GM20431 (cell line): ENCODE measurements around the gene CACNG1.

Experiments
- in situ Hi-C: fragments of 300-500 bp; cut with MseI, MboI; formaldehyde crosslinking; loops from one replicate; pipeline ENCODE4 v1.15.0; 2020; ENCODE audit warnings: low sequenced_read_pairs; ENCODE audit not compliant: unreplicated experiment

The CACNG1 gene

DNA sequence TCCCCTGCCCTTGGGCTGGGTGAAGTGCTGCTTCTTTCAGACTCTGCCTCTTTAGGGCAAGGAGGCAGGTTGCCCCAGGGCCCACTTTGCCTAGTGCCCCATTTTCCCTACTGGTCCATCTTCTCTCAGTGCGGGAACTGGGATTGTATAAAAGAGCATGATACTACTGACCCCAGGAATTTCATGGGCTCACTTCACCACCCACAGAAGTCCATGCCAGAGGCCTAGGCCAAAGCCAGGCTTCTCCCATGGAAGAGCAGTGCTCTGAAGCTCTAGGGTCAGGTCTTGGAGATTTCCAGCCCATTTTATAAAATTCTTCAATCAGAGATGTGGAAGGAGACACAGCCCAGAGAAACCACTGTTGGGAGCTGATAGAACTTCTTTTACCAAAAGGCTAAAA lies 5.7 kb downstream of the CACNG1 start:
- in situ Hi-C loops: no loop called here

DNA sequence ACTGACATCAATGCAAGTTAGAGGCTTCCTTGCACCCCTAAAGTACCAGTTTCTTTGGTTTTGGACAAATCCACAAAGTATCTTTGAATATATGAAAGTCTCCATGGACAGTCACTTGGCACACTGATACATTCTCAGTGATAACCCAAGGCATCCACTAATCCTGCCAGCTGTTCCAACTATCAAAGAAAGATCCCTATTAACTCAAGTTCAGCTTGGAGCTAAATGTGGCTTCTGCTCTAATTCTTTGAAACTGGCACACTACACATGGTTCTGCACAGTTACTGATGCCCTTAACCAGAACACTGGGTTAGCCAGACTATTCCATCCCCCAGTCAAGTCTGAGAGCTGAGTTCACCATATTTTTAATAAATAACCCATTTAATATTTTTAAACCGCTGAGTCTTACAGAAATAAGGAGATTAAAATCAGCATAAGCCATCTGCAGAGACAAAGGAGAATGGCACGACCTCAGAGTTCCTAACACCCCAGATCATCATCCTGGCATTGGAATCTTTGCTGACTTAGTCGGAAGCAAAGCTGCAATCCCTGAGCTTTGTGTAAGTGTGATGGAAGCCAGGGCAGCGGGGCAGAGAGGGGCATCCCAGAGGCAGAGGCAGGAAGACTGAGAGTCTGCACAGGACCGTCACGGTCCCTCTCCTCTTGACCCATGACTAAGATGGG lies 6.3 kb downstream of the CACNG1 start:
- in situ Hi-C loops: no loop called here

DNA sequence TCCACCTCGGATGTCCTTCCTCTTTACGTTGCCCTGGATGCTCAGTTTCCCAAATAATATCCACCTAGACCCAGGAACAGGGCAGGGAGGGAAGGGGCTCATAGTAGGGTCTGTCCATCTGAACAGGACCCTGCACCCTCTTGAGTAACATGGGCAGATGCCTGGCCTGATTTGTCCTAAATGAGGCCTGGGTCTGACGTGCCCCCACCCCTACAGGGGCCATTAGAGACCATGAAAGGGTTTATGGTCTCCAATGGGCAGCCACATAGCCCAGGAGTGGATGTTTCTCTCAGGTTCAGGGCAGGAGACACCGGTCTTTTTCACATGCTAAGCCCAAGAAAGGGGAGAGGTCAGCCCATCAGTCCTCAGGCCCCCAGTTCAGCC lies 6.8 kb downstream of the CACNG1 start:
- in situ Hi-C loops: no loop called here

DNA sequence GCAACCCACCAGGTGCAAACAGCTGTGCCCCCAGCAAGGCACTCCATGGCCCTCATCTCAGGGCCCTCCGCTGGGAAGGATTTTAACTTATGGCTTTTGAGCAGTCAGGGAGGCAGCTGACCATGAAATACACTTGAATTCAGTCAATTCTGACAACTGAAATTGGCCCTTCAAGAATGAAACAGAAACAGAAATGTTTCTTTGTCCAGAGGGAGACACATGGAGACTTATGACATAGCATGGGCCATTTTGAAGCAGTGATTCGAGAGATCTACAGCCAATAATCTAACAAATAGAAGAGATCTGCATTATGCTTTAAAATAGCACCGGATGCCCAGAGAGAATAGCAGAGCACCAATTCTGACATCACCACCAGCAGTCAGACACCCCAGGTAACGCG lies 7.5 kb downstream of the CACNG1 start:
- in situ Hi-C loops: no loop called here

DNA sequence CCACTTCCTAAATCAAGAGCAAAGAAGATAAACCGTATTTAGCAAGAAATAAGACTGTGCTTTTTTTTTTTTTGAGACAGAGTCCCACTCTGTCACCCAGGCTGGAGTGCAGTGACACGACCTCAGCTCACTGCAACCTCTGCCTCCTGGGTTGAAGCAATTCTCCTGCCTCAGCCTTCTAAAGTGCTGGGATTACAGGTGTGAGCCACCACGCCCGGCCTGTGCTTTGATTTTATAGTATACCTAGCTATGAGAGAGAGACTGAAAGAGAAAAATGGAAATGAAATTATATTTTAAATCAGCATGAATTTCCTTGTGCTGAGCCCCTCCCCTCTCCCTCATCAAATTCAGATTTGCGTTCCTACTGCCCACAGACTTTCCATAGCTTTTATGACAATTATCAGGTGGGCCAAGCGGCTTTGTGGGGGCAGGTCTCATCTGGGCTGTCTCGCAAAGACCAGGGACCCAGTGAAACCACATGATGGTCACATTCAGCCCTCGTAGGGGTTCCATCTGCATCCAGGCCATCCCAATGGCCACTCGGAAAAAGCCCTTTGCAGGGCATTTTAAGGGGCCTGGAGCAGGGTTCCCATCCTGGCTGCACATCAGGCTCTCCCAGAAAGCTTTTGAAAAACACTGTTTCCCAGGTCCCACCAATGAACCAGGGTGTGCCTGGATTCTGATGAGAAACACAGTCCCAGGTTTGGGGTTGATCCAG lies 8.5 kb downstream of the CACNG1 start:
- in situ Hi-C loops: no loop called here

DNA sequence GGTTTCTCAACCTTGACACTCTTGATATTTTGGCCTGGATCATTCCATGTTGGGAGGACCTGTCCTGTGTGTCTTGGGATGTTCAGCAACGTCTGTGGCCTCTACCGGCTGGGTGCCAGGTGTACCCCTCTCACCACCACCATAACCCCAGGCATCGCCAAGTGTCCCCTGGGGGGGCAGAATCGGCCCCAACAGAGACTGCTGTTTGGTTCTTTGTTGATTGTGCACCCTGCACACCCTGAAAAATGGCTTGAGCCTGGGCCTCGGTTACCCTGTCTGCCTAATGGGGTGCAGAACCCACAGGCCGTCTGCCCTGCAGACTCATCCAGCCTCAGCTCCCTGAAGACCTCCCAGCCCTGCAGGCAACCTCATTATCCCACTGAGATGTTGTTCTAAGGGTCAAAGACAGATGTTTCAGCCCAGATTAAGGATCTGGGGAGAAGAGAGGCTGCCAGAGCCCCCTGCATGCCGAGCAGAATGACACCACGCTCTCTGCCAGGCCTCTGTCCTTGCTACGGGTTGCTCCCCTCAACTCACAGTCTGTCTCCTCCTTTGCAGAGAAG lies 9.2 kb downstream of the CACNG1 start:
- in situ Hi-C loops: no loop called here

DNA sequence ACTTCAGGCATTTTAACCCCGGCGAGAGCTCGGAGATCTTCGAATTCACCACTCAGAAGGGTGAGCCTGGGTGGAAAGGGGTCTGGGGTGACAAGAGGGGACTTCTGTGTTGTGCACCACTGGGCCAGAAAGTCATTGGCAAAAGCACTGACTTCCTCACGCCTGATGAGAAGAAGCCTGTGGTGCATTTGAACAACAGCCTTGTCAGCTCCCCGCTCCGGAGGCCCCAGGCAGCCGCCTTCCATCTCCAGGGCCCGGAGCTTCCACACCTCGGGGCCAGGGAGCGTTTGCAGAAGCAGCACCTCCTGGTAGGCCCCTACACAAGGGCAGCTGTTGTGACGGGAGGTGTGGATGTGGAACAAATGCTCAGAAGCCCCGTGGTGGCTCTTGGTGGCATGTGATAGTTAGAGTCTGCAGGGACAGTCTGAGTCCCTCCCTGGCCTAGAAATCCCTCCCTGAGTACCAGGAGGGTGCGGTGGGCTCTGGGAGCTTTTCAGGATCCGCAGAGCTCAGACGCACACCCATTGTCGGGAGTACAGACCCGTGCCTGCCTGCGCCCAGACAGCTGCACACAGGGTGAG lies 9.7 kb downstream of the CACNG1 start:
- in situ Hi-C loops: no loop called here

DNA sequence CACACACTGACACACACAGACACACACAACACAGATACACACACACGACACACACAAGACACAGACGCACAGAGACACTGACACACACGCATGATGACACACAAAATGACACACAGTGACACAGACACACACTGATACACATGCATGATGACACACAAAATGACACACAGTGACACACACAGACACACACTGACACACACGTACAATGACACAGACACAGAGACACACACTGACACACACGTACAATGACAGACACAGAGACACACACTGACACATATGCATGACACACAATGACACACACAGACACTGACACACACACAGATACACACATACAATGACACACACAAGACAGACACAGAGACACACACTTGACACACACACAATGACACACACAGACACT lies 10.3 kb downstream of the CACNG1 start:
- in situ Hi-C loops: no loop called here

DNA sequence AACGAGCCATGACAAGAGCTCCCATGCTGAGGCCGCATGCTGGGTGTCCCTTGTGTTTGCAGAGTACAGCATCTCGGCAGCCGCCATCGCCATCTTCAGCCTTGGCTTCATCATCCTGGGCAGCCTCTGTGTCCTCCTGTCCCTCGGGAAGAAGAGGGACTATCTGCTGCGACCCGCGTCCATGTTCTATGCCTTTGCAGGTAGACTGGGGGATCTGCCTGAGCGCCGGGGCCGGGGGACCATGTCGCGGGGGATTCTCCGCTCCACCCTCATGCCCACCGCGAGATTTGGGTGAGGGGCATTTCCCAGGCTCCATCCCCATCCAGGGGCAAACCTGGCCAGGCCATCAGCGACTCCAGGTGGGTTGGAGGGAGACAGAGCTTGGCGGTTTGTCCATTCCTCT lies 10.7 kb downstream of the CACNG1 start:
- in situ Hi-C loops: no loop called here

DNA sequence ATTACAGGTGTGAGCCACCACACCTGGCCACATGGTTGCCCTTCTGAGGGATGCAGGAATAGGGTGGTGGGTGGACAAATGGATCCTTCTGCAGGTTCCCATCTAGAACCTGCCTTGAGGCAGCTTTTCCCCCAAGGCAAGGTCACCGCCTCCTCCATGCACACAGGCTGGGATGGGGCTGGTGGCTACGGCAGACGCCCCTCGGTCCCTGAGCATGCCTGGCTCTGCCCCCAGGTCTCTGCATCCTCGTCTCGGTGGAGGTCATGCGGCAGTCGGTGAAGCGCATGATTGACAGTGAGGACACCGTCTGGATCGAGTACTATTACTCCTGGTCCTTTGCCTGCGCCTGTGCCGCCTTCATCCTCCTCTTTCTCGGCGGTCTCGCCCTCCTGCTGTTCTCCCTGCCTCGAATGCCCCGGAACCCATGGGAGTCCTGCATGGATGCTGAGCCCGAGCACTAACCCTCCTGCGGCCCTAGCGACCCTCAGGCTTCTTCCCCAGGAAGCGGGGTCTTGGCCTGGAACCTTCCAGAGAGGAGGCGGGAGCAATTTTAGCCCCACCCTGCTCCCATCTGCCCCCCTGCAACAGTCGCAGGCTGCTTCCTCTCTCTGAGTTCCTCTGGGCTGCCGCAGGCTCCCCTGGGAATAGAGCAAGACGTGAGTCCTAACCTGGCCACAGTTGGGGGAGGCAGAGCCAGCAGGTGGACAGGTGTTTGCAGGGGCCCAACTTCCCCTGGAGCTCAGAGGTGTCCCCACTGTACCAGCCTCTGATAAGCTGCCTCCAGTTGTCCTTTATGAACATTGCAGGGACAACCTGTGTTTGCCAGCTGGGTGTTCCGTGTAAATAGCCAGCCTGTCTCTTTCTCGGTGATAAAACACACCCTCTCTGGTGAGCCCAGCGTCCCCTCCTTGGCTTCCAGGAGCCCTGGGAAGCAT lies 11.7 kb downstream of the CACNG1 start:
- in situ Hi-C loops: no loop called here

DNA sequence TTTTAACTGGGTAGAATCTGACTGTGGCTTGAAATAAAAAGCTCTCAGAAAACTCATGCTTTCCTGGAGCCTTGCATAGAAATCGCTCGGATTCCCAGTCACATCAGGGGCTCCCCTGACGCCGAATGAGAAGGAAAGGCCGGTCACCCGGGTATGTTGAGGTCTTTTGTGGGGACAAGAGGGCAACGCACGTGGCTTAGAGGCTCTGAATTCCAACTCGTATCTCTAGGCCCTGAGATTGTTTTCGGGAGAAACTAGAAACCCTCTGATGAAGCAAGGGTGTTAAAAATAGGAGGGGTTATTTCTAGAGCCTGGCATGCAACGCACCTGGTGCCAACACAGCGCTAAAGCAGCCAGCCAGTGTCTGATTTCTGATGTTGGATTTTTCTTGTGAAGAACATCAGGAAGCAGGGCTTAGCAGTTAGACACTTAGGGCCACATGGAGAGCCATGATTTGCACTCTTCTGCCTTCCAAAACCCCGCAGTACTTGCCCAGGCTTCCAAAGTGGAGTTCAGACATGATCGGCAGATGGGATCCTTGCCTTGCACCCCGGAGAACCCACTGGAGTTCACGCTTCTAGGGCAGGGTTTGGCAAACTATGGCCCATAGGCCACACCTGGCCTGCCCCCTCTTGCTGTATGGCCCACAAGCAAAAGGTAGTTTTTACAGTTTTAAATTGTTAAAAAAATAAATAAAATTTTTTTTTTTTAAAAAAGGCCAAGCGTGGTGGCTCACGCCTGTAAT lies 12.6 kb downstream of the CACNG1 start:
- in situ Hi-C loops: no loop called here

DNA sequence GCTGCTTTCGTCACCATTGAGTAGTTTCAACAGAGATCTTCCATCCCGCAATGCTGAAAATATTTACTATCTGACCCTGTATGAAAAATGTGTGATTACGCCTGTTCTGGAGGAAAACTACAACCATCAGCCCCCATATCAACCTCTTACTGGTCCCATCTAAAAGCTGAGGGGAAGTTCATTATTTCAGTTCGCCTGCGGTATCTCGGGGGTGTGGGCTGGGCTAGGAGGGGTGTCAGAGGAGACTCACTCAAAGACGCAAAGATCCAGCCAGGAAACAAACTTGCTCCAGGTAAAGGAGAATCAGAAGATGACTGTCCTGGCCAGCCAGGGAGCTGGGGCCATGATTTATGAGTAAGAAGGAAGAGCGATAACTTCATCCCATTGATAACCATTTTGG lies 13.7 kb downstream of the CACNG1 start:
- in situ Hi-C loops: no loop called here

DNA sequence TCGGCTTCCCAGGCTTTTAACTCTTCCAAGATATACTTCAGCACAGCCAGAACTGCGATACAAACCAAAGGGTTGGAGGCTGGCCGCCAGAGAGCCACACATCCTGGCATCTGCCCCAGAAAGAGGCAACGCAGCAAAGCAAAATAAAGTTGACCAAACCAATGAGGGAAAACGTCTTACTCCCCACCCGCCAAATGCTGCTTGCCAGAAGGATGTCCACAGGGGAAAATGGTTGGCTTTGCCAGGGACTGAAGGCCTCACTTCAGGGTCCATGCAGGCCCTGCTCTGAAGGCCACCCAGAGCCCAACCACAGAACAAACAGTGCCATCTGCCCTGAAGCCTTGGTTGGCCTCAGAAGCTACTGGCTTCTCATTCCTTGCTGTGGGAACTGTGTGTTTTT lies 15.0 kb downstream of the CACNG1 start:
- in situ Hi-C loops: no loop called here

DNA sequence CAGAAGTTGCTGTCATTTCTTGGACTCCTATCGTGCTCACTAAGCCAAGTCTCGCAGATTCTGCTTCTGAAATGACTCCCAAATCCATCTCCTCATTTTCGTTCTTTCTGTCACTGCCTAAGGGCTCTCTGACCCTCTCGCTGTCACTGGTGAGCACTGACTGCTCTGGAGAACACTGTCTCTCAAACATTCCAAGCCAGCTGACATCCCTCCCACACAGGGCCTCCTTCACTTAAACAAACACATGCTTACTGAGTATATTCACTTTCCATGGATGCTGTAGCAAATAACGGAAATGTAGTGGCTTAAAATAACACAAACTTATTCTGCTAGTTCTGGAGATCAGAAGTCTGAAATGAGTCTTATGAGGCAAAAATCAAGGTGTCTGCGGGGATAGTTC lies 18.8 kb downstream of the CACNG1 start:
- in situ Hi-C loops: no loop called here

DNA sequence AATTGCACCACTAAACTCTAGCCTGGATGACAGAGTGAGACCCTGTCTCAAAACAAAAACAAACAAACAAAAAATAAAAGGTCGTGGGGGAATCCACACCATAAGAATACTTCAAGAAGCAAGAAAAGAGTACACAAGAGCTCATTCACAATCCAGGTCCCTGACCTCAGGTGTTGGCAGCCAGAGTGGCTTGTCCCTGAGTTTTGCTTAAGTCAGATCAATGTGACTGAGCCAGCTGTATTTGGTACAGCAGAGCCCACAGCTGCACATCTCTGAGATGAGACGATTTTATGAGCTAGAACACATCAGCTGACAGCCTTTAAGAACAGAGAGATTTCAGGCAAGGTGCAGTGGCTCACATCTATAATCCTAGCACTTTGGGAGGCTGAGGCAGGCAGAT lies 22.4 kb downstream of the CACNG1 start:
- in situ Hi-C loops: no loop called here

DNA sequence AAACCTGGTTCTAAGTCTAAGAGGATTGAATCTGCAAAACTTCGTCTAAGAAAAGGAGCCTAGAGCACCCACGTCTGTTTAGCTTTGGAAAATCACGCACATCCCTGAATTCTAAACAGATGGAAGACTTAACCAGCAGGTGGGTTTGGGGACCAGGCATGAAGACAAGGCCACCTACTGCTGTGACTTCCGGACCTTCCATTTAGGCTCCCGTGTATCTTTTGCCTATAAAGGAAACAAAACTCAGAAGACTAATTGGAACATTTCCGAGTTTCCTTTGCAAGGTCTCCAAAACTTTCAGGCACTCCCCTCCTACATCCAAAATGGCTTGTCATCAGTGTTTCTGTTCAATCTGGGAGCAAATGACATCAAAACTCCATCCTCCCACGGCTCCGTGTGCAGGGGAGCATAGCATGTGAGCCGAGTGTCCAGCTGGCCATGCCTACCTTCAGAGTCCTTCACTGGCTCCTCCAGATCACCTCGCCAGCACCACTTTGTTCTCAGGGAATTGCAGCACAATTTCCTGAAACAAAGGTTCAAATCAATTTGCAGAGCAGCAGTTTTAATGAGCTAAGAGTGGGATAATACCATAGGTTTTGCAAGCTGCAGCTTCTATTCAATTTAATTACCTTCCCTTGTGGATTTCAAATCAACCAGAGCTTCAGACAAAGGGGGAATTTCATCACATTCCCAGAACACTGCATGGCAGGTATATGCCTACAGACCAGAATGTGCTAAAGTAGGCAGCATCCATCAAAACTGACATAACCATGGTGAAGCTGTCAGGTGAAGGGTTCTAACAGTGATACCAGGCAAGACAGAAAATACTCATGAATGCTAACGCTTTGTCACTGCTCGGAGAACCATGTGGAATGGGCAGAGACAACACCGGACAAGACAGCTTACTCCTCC lies 23.5 kb downstream of the CACNG1 start:
- in situ Hi-C loops: no loop called here

DNA sequence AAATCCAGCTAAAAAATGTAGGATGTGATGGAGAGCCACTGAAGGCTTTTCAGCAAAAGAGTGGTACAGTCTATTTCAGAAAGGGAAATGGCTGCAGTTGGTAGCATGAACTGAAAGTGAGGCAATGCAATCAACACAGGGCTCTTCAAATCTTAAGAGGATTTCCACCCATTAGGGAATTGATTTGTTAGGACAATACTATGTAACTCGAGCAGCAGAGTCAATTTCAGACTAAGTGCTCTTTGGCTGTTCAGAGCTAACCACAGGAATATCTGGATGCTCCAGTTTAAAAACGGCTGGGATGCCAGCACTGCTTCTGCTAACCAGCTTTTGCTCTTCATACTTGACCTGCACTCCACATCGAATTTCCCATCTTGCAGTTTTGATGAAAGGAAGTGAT lies 24.6 kb downstream of the CACNG1 start:
- in situ Hi-C loops: no loop called here

DNA sequence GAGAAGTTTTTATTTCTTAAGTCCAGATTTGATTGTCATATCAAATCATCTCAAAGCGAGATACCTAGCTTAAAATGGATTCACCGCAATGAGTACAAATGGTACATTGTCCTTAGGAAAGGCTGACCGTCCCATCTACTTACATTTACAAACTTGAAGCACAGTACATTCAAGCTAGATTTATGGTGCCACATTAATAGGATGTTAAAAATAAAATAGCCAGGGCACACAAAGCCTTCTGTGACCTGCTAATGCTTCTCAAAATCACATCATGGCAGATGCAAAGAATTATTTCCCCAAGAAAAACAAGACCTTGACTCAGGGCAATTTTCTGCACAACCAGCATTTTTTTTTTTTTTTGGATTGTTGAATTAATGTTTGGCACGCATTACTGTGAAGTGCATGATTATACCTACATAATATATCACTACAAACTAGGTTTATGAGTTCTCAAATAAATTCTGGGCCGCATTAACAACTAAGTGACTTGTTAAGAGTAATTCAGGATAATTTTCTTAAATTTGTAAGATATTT lies 25.3 kb downstream of the CACNG1 start:
- in situ Hi-C loops: no loop called here
